ENCODE measurements around the gene KCTD5.

GRCh38 chr16:2720064-2720457, 37.7 kb downstream of the KCTD5 start, which contains the start of gene PRSS27:
- TF ChIP-seq CTCF (IDR thresholded peaks at IDR 0.05) (no peak), POLR2A (IDR thresholded peaks at IDR 0.05) (no peak), POLR2AphosphoS5 (IDR thresholded peaks at IDR 0.05) (no peak)

Measured in sigmoid colon (tissue), 4 donors.